SU-DHL-6 (cell line): Measurements from ENCODE around the gene RPS6KA4.

Experiments
- EZH2phosphoT487 ChIP-seq: fragments of 200-600 bp; sonication (generic), shearing (Covaris generic); conservative IDR thresholded peaks from 2 replicates; pipeline ENCODE4 v1.6.1; 2018; ENCODE audit warnings: mild to moderate bottlenecking, antibody characterized with exemption, low read length, moderate library complexity, mixed read lengths
- TF ChIP-seq, protein P1 (sequence below): fragments of 200-600 bp; sonication (generic); IDR thresholded peaks from one replicate; pipeline ENCODE4 v1.5.1; 2017; ENCODE audit warnings: antibody characterized with exemption, mild to moderate bottlenecking, low read length, moderate library complexity; ENCODE audit not compliant: insufficient read depth, poor library complexity, severe bottlenecking

DNA sequence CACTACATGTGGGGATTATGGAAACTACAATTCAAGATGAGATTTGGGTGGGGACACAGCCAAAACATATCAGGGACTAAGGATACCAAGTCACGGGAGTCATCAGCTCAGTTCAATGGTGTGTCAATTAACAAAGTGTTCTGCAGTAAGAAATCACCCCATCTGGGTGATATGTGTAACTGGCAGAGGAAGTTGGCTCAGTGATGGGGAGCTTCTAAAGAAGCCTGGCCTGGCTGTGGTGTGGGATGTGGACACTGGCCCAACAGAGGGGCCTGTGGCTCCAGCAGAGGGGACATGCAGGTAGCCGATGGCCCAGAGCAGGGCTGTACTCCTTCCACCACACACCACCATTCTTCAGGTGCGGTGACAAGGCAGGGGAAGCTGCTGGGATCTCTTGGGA, 31.6 kb downstream of the RPS6KA4 start:
- TF ChIP-seq EZH2phosphoT487: no peak
- TF ChIP-seq, protein P1, sequence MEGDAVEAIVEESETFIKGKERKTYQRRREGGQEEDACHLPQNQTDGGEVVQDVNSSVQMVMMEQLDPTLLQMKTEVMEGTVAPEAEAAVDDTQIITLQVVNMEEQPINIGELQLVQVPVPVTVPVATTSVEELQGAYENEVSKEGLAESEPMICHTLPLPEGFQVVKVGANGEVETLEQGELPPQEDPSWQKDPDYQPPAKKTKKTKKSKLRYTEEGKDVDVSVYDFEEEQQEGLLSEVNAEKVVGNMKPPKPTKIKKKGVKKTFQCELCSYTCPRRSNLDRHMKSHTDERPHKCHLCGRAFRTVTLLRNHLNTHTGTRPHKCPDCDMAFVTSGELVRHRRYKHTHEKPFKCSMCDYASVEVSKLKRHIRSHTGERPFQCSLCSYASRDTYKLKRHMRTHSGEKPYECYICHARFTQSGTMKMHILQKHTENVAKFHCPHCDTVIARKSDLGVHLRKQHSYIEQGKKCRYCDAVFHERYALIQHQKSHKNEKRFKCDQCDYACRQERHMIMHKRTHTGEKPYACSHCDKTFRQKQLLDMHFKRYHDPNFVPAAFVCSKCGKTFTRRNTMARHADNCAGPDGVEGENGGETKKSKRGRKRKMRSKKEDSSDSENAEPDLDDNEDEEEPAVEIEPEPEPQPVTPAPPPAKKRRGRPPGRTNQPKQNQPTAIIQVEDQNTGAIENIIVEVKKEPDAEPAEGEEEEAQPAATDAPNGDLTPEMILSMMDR: no peak
